Activated T-cell treated with anti-CD3 and anti-CD28 coated beads, Interleukin-2, amount 50 U/mL, for 4 hours (primary cell): ENCODE measurements around the gene AQP12B. TPM values are rescaled to one million over a fixed set of nuclear protein-coding genes. Genes with fewer than 3 reads are reported as not detected.
"Not testable (repeated sequence)": the region's sequence is repeated elsewhere in the genome, so short reads cannot be mapped to it uniquely, and the experiment has no call there.

Experiments used
- ATAC-seq, 2 donors: fragments of 200-7000 bp; cut with Tn5 transposase; one replicate each; pipeline ENCODE4 v1.10.0; 2021
- DNase-seq: peaks from one replicate; pipeline ENCODE4 v3.0.0-alpha.2; 2020
- H3K27me3 Mint-ChIP-seq: one replicate; pipeline ENCODE4 v1.8.0; 2021; ENCODE audit warnings: low read depth, mixed read lengths
- H3K36me3 Mint-ChIP-seq: one replicate; pipeline ENCODE4 v1.8.0; 2022; ENCODE audit warnings: mixed read lengths; ENCODE audit not compliant: insufficient read depth
- H3K4me1 Mint-ChIP-seq: one replicate; pipeline ENCODE4 v1.8.0; 2021; ENCODE audit warnings: low read depth, mixed read lengths
- H3K4me3 Mint-ChIP-seq: one replicate; pipeline ENCODE4 v1.8.0; 2021; ENCODE audit warnings: mild to moderate bottlenecking, moderate library complexity, mixed read lengths
- H3K9me3 Mint-ChIP-seq: one replicate; pipeline ENCODE4 v1.8.0; 2021; ENCODE audit warnings: mixed read lengths
- total RNA-seq, 3 donors: library from RNA; stranded (reverse); gene quantifications; one replicate each; pipeline ENCODE4 v1.2.1, GENCODE V29; 2021

The AQP12B gene
- total RNA-seq, 3 donors from 2014 or later, result not detected

DNA sequence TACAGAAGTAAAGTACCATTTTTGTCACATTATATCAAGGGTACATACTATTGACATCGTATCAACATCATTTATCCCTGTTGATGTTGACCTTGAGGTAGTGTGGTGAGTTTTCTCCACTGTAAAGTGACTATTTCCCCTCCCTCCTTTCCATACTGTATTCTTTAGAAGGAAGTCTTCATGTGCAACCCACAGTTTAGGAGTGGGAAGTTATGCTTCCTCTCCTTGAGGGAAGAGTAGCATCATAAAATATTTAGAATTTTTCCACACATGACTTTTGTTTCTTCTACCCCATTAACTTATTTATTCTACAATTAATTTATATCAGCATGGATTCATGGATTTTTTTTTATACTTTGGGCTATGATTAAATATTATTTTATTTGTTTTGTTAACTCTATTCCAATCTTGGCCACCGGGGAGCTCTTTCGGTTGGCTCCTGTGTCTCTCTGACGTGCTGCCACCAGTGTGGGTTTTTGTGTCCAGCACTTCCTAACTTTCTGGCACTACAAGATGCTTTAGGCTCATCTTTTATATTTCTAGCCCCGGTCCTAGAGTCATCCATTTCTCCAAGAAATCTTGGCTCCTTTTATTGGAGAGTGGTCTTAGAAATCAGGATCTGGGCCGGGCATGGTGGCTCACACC lies 19.0 kb downstream of the AQP12B start:
- peaks cover 3% of the 10 kb centered on the region for H3K36me3 Mint-ChIP-seq
- no peak for ATAC-seq

DNA sequence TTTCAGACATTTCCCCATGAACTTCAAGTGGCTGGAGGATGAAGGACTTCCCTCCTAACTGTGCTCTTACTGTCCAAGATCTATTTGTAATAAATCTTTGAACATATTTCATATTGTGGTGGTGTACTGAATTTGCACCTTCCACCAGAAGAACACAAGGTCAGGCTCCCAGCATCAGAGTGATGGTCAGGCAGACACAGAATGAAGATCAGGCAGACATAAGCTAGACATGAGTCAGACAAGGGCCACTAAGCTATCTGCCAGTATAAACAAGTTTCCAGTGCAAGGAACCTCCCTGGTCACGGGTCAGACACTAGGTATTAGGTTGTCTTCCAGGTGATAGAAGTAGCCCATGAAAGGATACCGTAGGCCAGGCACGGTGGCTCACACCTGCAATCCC lies 20.0 kb downstream of the AQP12B start:
- DNase-seq (no peak), ATAC-seq (no peak)
- Mint-ChIP-seq H3K9me3 (peaks cover 14% of the 10 kb centered on the region), H3K4me3 (no peak overlapping the region), H3K27me3 (peaks cover 17% of the 10 kb centered on the region), H3K4me1 (no peaks in the 10 kb centered on the region), H3K36me3 (peaks cover 3% of the 10 kb centered on the region)

More for the DNA sequence above, 19.0 kb downstream of the AQP12B start:
- peaks cover 17% of the 10 kb centered on the region for H3K27me3 Mint-ChIP-seq
- H3K9me3 Mint-ChIP-seq, result peaks cover 14% of the 10 kb centered on the region
- DNase-seq, result no peak
- H3K4me3 Mint-ChIP-seq, result no peak overlapping the region
- no peaks in the 10 kb centered on the region for H3K4me1 Mint-ChIP-seq

DNA sequence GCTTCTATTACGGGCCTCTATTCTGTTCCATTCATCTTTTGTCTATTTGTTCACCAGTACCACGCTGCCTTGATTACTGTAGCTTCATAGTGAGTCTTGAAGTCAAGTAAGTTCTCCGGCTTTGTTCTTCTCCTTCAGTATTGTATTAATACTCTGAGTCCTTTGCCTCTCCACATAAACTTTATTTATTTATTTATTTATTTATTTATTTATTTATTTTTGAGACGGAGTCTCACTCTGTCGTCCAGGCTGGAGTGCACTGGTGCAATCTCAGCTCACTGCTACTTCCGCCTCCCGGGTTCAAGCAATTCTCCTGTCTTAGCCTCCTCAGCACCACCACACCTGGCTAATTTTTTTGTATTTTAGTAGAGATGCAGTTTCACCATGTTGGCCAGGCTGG lies 22.8 kb downstream of the AQP12B start:
- H3K9me3 Mint-ChIP-seq, H3K27me3 Mint-ChIP-seq: not testable (repeated sequence)

GRCh38 chr2:240655931-240656886 lies 26.5 kb downstream of the AQP12B start:
- Mint-ChIP-seq H3K4me3 (no peak overlapping the region), H3K4me1 (peaks cover 9% of the 10 kb centered on the region), H3K9me3 (no peaks in the 10 kb centered on the region), H3K27me3 (peaks cover 28% of the 10 kb centered on the region), H3K36me3 (no peaks in the 10 kb centered on the region)
- ATAC-seq (peak; percentile 38 to 51), DNase-seq (no peak)

More for the DNA sequence above, 22.8 kb downstream of the AQP12B start:
- ATAC-seq, DNase-seq, H3K4me1 Mint-ChIP-seq, H3K4me3 Mint-ChIP-seq, H3K36me3 Mint-ChIP-seq: not testable (repeated sequence)

GRCh38 chr2:240651185-240651584 lies 31.5 kb downstream of the AQP12B start:
- Mint-ChIP-seq H3K4me1 (peaks cover 6% of the 10 kb centered on the region), H3K4me3 (no peak overlapping the region), H3K9me3 (no peaks in the 10 kb centered on the region), H3K36me3 (no peaks in the 10 kb centered on the region), H3K27me3 (peaks cover 48% of the 10 kb centered on the region)
- ATAC-seq (no peak), DNase-seq (no peak)

DNA sequence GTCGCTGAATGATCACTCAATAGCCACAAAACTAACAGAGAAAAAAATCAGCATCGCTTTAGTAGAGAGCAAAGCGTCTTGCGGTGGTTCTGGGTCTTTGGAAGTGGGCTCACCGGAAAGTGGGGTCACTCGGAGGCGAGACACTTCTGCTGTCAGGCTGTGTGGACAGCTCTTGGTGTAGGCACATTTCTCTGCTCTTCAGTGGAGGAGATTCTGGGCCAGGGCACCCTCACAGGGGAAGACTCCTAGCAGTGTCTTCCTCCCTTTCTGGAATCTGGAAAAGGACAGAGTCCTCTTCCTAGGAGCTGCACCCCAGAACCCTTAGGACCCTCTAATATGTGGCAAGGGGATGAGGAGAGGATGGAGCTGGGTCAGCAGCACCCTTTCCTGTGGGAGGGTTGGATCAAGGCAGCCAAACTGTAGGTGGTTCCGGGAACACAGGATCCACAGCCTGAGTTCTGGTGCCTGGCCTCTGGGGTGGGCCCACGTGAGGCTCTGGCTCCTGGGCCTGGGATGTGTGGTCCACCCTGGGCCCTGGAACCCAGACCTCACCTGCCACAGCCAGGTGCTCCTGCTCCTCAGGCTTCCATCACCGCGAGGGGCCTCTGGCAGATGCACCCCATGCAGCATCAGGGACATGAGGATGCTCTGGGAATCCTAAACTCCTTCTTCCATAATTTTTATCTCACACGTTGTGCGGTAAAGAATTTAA lies 32.3 kb downstream of the AQP12B start:
- Mint-ChIP-seq H3K36me3 (no peaks in the 10 kb centered on the region), H3K27me3 (peaks cover 48% of the 10 kb centered on the region), H3K4me1 (peaks cover 4% of the 10 kb centered on the region), H3K4me3 (no peak overlapping the region), H3K9me3 (no peaks in the 10 kb centered on the region)
- no peak for DNase-seq
- no peak for ATAC-seq

GRCh38 chr2:240649331-240649730 lies 33.4 kb downstream of the AQP12B start:
- no peaks in the 10 kb centered on the region for H3K36me3 Mint-ChIP-seq
- DNase-seq (no peak), ATAC-seq (no peak)
- no peaks in the 10 kb centered on the region for H3K9me3 Mint-ChIP-seq
- H3K4me1 Mint-ChIP-seq, result no peaks in the 10 kb centered on the region
- peaks cover 42% of the 10 kb centered on the region for H3K27me3 Mint-ChIP-seq
- H3K4me3 Mint-ChIP-seq, result no peak overlapping the region

GRCh38 chr2:240648650-240649275 lies 33.9 kb downstream of the AQP12B start:
- DNase-seq (no peak), ATAC-seq (no peak)
- Mint-ChIP-seq H3K4me1 (no peaks in the 10 kb centered on the region), H3K4me3 (no peak overlapping the region), H3K36me3 (no peaks in the 10 kb centered on the region), H3K27me3 (peaks cover 40% of the 10 kb centered on the region), H3K9me3 (no peaks in the 10 kb centered on the region)

DNA sequence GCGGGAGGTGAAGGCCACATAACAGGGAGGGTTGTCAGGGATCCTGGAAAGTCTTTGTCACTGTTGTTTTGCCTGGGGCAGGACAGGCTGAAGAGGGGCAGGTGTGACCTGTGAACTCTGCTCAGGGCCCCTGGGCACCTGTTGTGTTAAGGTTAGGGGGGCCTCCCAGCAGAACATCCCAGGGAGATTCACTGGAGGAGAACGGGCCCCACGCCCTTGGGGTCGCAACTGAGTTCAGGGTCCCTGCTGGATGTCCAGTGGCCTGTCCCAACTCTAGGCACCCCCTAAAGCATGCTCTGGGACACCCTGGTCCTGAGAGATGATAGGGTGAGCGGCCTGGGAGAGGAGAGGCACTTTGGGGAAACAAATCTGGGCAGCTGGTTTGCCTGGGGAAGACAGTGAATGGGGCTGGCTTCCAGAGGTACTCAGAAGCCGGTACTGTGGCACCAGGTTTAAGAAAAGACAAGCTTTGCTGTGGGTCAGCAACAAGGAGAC lies 34.5 kb downstream of the AQP12B start:
- H3K27me3 Mint-ChIP-seq, result peaks cover 36% of the 10 kb centered on the region
- H3K4me1 Mint-ChIP-seq, result no peaks in the 10 kb centered on the region
- H3K9me3 Mint-ChIP-seq, result no peaks in the 10 kb centered on the region
- no peak for ATAC-seq
- H3K36me3 Mint-ChIP-seq, result no peaks in the 10 kb centered on the region
- no peak overlapping the region for H3K4me3 Mint-ChIP-seq
- no peak for DNase-seq

GRCh38 chr2:240647503-240648154 lies 35.1 kb downstream of the AQP12B start:
- H3K36me3 Mint-ChIP-seq, result no peaks in the 10 kb centered on the region
- no peak overlapping the region for H3K4me3 Mint-ChIP-seq
- no peaks in the 10 kb centered on the region for H3K9me3 Mint-ChIP-seq
- peaks cover 34% of the 10 kb centered on the region for H3K27me3 Mint-ChIP-seq
- ATAC-seq (no peak), DNase-seq (no peak)
- H3K4me1 Mint-ChIP-seq, result no peaks in the 10 kb centered on the region

DNA sequence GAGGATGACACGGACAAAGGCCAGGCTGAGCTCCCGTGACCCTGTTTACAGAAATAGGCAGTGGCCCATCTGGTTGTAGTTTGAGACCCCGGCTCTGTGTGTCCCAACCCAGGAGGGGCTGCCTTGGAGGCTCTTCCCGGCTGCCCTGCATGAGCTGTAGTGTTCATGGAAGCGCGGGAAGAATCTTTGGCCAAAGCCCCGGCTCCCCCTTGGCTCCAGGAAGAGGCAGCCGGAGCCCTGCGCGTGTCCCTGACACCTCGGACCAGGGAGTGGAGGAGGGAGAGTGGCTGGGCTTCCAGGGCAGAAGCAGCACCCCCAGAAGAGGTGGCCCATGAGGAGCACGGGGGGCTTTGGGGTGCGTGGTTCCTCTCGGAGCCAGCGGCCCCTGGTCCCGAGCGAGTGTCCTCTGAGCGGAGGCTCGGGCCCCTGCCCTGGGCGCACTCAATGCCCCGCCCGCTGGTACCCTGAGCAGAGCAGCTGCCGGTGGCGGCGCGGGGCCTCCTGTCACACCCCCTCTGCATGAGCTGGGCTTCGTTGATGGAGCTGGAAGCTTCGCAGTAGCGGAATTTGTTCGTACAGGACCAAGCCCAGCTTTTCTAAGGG lies 35.7 kb downstream of the AQP12B start:
- Mint-ChIP-seq H3K9me3 (no peaks in the 10 kb centered on the region), H3K4me1 (no peaks in the 10 kb centered on the region), H3K36me3 (no peaks in the 10 kb centered on the region), H3K27me3 (peaks cover 31% of the 10 kb centered on the region), H3K4me3 (no peak overlapping the region)
- DNase-seq, result no peak
- no peak for ATAC-seq

- Mint-ChIP-seq H3K36me3 (no peaks in the 10 kb centered on the region), H3K9me3 (no peaks in the 10 kb centered on the region), H3K27me3 (peaks cover 27% of the 10 kb centered on the region), H3K4me3 (no peak overlapping the region), H3K4me1 (no peaks in the 10 kb centered on the region)
- DNase-seq, result no peak
- no peak for ATAC-seq
Measured at GRCh38 chr2:240646176-240646899, 36.3 kb downstream of the AQP12B start.

GRCh38 chr2:240645801-240646175 lies 36.9 kb downstream of the AQP12B start:
- H3K4me1 Mint-ChIP-seq, result no peaks in the 10 kb centered on the region

More at GRCh38 chr2:240645801-240646175, 36.9 kb downstream of the AQP12B start:
- Mint-ChIP-seq H3K36me3 (no peaks in the 10 kb centered on the region), H3K27me3 (peaks cover 23% of the 10 kb centered on the region), H3K9me3 (no peaks in the 10 kb centered on the region), H3K4me3 (no peak overlapping the region)
- no peak for DNase-seq
- ATAC-seq, result peak in 1 of 2 donors; percentile 32
